GM23338 (cell line): ENCODE data around the gene CYP27A1. TPM values are rescaled to one million over a fixed set of nuclear protein-coding genes. Genes with fewer than 3 reads are reported as not detected.

Experiments
- ATAC-seq: fragments of 200-7000 bp; cut with Tn5 transposase; 3 replicates; pipeline ENCODE4 v1.9.1; 2020
- DNase-seq: peaks from one replicate; pipeline ENCODE4 v3.0.0-alpha.2; 2015; ENCODE audit warnings: low spot score
- H2AFZ ChIP-seq: fragments of 200-600 bp; sonication (generic); 2 replicates; pipeline ENCODE4 v1.8.0; 2016; ENCODE audit warnings: antibody characterized with exemption, mild to moderate bottlenecking, moderate library complexity
- H3F3A ChIP-seq: fragments of 200-600 bp; sonication (generic); replicated peaks from 2 replicates; pipeline ENCODE4 v1.8.0; 2017; ENCODE audit warnings: antibody characterized with exemption, mixed run types, low read depth
- H3K27ac ChIP-seq: fragments of 200-600 bp; sonication (generic); 2 replicates; pipeline ENCODE4 v1.6.1; 2016; ENCODE audit warnings: low read depth
- H3K27me3 ChIP-seq: fragments of 200-600 bp; sonication (generic); 2 replicates; pipeline ENCODE4 v1.8.0; 2016; ENCODE audit warnings: mild to moderate bottlenecking, mixed run types, moderate library complexity; ENCODE audit not compliant: insufficient read depth
- H3K36me3 ChIP-seq: fragments of 200-600 bp; sonication (generic); 2 replicates; pipeline ENCODE4 v1.8.0; 2016; ENCODE audit warnings: mild to moderate bottlenecking; ENCODE audit not compliant: insufficient read depth
- H3K4me1 ChIP-seq: fragments of 200-600 bp; sonication (generic); 2 replicates; pipeline ENCODE4 v1.8.0; 2016; ENCODE audit warnings: mild to moderate bottlenecking, moderate library complexity; ENCODE audit not compliant: insufficient read depth
- H3K4me2 ChIP-seq: fragments of 200-600 bp; sonication (generic); 2 replicates; pipeline ENCODE4 v1.7.1; 2017; ENCODE audit warnings: mixed run types
- H3K4me3 ChIP-seq: fragments of 200-600 bp; sonication (generic); 2 replicates; pipeline ENCODE4 v1.6.1; 2016; ENCODE audit warnings: mixed run types
- H3K79me2 ChIP-seq: fragments of 200-600 bp; sonication (generic); replicated peaks from 2 replicates; pipeline ENCODE4 v1.8.0; 2017; ENCODE audit warnings: mild to moderate bottlenecking; ENCODE audit not compliant: insufficient read depth
- H3K9me2 ChIP-seq: fragments of 200-600 bp; sonication (generic); 2 replicates; pipeline ENCODE4 v1.8.0; 2017; ENCODE audit not compliant: insufficient read depth
- H4K20me1 ChIP-seq: fragments of 200-600 bp; sonication (generic); replicated peaks from 2 replicates; pipeline ENCODE4 v1.8.0; 2017; ENCODE audit warnings: mild to moderate bottlenecking; ENCODE audit not compliant: insufficient read depth
- H3K27ac Mint-ChIP-seq: 2 replicates; pipeline ENCODE4 v1.8.0; 2020; ENCODE audit warnings: inconsistent platforms, mild to moderate bottlenecking, moderate library complexity, mixed read lengths
- H3K27me3 Mint-ChIP-seq: 3 replicates; pipeline ENCODE4 v1.8.0; 2022; ENCODE audit warnings: low read depth, mild to moderate bottlenecking, moderate library complexity, mixed read lengths, inconsistent platforms; ENCODE audit not compliant: insufficient read depth, poor library complexity
- H3K36me3 Mint-ChIP-seq: 3 replicates; pipeline ENCODE4 v1.8.0; 2021; ENCODE audit warnings: low read depth, mild to moderate bottlenecking, inconsistent platforms, moderate library complexity, mixed read lengths
- H3K4me1 Mint-ChIP-seq: 3 replicates; pipeline ENCODE4 v1.8.0; 2020; ENCODE audit warnings: mild to moderate bottlenecking, inconsistent platforms, mixed read lengths
- H3K4me3 Mint-ChIP-seq: 3 replicates; pipeline ENCODE4 v1.8.0; 2021; ENCODE audit warnings: moderate library complexity, mild to moderate bottlenecking, inconsistent platforms, mixed read lengths
- H3K9me3 Mint-ChIP-seq: 3 replicates; pipeline ENCODE4 v1.8.0; 2020; ENCODE audit warnings: moderate library complexity, mild to moderate bottlenecking, inconsistent platforms, mixed read lengths
- CREB1 ChIP-seq: fragments of 250-450 bp; sonication (Bioruptor Pico); IDR thresholded peaks from 2 replicates; pipeline ENCODE4 v1.5.0; 2020; ENCODE audit warnings: low read depth, mild to moderate bottlenecking, moderate library complexity
- EZH2 ChIP-seq: fragments of 200-600 bp; sonication (generic); IDR thresholded peaks from one replicate; pipeline ENCODE4 v1.8.0; 2017; ENCODE audit warnings: antibody characterized with exemption, mild to moderate bottlenecking, low read depth; ENCODE audit not compliant: unreplicated experiment
- NANOG ChIP-seq: IDR thresholded peaks from 2 replicates; pipeline ENCODE4 v1.6.1; 2016; ENCODE audit warnings: antibody characterized with exemption, borderline replicate concordance
- ZNF114 ChIP-seq: fragments of 250-450 bp; sonication (Bioruptor Pico); IDR thresholded peaks from 2 replicates; pipeline ENCODE4 v1.5.0; 2020; ENCODE audit warnings: mild to moderate bottlenecking, moderate library complexity
- ZNF331 ChIP-seq: fragments of 250-450 bp; sonication (Bioruptor Pico); IDR thresholded peaks from 2 replicates; pipeline ENCODE4 v1.5.0; 2020; ENCODE audit warnings: low read depth, mild to moderate bottlenecking, moderate library complexity
- polyA plus RNA-seq: library from polyadenylated mRNA; unstranded; fragments of >200 nt; fragmentation: Nextera tagmentation; extraction: Ambion mirVana; gene quantifications from 2 replicates; pipeline ENCODE4 v1.2.1, GENCODE V29; 2016
- total RNA-seq: library from RNA; depleted of rRNA; stranded (reverse); fragments of >200 nt; shearing (Covaris generic); gene quantifications from 2 replicates; pipeline ENCODE4 v1.2.3, GENCODE V29; 2014
- TF ChIP-seq, protein P1 (sequence below): IDR thresholded peaks from one replicate; pipeline ENCODE4 v1.6.1; 2018; ENCODE audit warnings: antibody characterized with exemption; ENCODE audit not compliant: unreplicated experiment
- TF ChIP-seq, protein P2 (sequence below), 2 experiments: fragments of 200-600 bp in 1 of 2; sonication (generic) in 1 of 2; conservative IDR thresholded peaks; 2 replicates each; pipeline versions ENCODE4 v1.5.1 to v1.6.1; 2016 to 2017; ENCODE audit warnings: antibody characterized with exemption in 2 of 2, low read depth in 2 of 2, mild to moderate bottlenecking in 2 of 2, moderate library complexity in 1 of 2

CYP27A1 gene
- total and polyA plus RNA-seq, 2 experiments from 2014 or later, result 2.2 to 6.9 TPM

DNA sequence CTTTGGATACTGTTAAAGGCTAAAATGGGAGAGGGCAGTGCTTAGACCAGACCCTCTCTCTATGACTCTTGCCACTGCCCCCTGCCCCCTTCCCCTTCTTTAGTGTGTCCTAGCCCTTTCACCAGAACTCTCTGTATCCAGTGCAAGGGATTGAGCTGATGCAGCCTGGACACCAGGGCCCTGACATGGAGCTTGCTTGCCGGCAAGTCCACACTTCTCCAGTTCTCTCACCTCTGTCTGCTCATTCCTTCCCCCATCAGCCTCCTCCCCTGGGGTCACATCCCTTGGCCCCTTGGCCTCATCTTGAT is 76.1 kb downstream of the CYP27A1 start (continued):
- TF ChIP-seq ZNF114 (CRISPR knock-in tag) (no peak), CREB1 (CRISPR knock-in tag) (no peak), EZH2 (no peak), NANOG (no peak), ZNF331 (CRISPR knock-in tag) (no peak)
- TF ChIP-seq, protein P1, sequence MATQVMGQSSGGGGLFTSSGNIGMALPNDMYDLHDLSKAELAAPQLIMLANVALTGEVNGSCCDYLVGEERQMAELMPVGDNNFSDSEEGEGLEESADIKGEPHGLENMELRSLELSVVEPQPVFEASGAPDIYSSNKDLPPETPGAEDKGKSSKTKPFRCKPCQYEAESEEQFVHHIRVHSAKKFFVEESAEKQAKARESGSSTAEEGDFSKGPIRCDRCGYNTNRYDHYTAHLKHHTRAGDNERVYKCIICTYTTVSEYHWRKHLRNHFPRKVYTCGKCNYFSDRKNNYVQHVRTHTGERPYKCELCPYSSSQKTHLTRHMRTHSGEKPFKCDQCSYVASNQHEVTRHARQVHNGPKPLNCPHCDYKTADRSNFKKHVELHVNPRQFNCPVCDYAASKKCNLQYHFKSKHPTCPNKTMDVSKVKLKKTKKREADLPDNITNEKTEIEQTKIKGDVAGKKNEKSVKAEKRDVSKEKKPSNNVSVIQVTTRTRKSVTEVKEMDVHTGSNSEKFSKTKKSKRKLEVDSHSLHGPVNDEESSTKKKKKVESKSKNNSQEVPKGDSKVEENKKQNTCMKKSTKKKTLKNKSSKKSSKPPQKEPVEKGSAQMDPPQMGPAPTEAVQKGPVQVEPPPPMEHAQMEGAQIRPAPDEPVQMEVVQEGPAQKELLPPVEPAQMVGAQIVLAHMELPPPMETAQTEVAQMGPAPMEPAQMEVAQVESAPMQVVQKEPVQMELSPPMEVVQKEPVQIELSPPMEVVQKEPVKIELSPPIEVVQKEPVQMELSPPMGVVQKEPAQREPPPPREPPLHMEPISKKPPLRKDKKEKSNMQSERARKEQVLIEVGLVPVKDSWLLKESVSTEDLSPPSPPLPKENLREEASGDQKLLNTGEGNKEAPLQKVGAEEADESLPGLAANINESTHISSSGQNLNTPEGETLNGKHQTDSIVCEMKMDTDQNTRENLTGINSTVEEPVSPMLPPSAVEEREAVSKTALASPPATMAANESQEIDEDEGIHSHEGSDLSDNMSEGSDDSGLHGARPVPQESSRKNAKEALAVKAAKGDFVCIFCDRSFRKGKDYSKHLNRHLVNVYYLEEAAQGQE, result no peak

DNA sequence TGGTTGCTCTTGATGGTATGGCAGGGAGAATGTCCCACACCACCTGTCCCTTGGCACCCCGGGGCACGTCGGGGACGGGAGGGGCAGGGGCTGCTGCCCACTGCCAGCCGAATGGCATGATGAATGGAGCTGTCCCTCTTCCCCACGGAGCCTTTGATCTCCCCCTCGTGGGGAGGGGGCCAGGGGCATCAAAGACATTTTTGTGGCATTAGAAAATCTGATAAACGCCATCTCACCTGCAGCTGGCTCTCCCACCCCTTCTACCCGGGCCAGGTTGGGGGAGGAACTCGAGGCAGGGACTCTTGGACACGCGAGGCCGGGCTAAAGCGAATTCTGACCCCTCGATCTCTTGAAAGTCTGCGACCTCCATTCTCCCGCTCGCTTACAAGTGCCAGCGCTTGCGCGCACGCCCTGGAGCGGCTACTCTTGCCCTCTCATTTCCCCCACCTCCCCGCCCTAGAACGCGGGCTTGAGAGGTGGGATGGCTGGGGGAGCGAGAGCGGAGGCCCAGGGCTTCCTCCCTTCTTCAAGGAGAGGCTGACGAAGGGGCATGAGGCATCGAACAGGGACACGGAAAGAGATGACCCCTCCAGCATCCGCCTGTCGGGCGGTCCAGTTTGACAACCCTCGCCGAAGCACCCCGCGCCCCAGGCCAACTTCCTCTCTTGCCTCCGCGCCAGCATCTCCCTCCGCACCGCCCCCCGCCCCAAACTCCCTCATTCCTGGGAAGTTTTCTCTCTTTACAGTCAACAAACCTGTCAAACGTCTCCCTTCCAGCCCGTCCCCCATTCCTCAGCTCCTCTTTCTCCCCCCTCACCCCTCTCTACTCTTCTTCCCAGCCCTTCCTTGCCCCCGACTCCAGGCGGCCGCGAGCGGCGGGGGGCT is 77.0 kb downstream of the CYP27A1 start:
- H4K20me1 ChIP-seq, result peaks cover 7% of the 10 kb centered on the region
- ATAC-seq (peak; percentile 1; the same call in 2 of the 3 replicates), DNase-seq (peak; percentile 84)
- peaks cover 96% of the 10 kb centered on the region for H3K27me3 Mint-ChIP-seq
- H3K4me1 Mint-ChIP-seq, result peaks cover 61% of the 10 kb centered on the region
- H3F3A ChIP-seq, result 0 out of 2 replicates have a peak, but pooled peaks cover 20% of the 10 kb centered on the region
- H2AFZ ChIP-seq, result 0 out of 2 replicates have a peak overlapping the region, but pooled peaks have one; percentile 52
- H3K4me1 ChIP-seq, result peaks cover 52% of the 10 kb centered on the region
- H3K4me3 ChIP-seq, result peak overlapping the region; percentile 54
- no peaks in the 10 kb centered on the region for H3K79me2 ChIP-seq
- no peaks in the 10 kb centered on the region for H3K36me3 Mint-ChIP-seq
- no peak overlapping the region for H3K27ac ChIP-seq
- peaks cover 97% of the 10 kb centered on the region for H3K27me3 ChIP-seq
- no peak for TF ChIP-seq ZNF114 (CRISPR knock-in tag)
- TF ChIP-seq, protein P2, sequence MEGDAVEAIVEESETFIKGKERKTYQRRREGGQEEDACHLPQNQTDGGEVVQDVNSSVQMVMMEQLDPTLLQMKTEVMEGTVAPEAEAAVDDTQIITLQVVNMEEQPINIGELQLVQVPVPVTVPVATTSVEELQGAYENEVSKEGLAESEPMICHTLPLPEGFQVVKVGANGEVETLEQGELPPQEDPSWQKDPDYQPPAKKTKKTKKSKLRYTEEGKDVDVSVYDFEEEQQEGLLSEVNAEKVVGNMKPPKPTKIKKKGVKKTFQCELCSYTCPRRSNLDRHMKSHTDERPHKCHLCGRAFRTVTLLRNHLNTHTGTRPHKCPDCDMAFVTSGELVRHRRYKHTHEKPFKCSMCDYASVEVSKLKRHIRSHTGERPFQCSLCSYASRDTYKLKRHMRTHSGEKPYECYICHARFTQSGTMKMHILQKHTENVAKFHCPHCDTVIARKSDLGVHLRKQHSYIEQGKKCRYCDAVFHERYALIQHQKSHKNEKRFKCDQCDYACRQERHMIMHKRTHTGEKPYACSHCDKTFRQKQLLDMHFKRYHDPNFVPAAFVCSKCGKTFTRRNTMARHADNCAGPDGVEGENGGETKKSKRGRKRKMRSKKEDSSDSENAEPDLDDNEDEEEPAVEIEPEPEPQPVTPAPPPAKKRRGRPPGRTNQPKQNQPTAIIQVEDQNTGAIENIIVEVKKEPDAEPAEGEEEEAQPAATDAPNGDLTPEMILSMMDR (conservative IDR thresholded peaks at IDR 0.05; ENCODE audit: low read depth in 2 of 2), result no peak
- TF ChIP-seq EZH2, result peak; percentile 93
- H3K9me2 ChIP-seq, result no peaks in the 10 kb centered on the region
- no peaks in the 10 kb centered on the region; the same call in 1 of the 2 replicates for H3K36me3 ChIP-seq
- no peak overlapping the region for H3K27ac Mint-ChIP-seq
- H3K9me3 Mint-ChIP-seq, result no peaks in the 10 kb centered on the region; the same call in 2 of the 3 replicates
- peak overlapping the region; percentile 70 for H3K4me3 Mint-ChIP-seq
- H3K4me2 ChIP-seq, result peak overlapping the region; percentile 78
